ENCODE data around the gene SEL1L. TPM values are rescaled to one million over a fixed set of nuclear protein-coding genes. Genes with fewer than 3 reads are reported as not detected.
"Not testable (repeated sequence)": the region's sequence is repeated elsewhere in the genome, so short reads cannot be mapped to it uniquely, and the experiment has no call there.

Gene SEL1L
- polyA plus RNA-seq, 10 donors = 32.7 to 47.5 (median 42.2) TPM

DNA sequence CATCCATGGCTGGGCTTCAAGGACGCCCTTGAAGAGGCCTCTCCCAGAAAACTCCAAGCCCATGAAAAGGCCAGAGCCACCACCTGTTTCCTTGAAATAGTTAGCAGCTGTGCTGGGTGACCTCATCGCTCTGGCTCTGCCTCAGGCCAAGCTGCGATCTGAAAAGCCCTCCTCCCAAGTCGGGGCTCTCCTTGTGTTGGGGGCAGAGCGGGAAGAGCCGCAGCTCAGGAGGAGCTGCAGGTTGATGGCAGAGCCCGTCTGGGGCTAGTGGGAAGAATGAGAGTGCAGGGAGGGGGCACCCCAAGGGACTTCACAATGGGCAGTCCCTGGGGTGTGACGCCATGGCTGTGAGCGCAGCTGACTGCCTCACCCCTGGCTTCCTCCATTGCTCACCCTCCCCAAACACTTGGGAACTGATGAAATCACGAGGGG, 83.5 kb downstream of the SEL1L start:
- peak; percentile 91 to 97 (median 94) for DNase-seq

- no peak for DNase-seq
Measured at GRCh38 chr14:81449576-81449975, 84.1 kb downstream of the SEL1L start.

DNA sequence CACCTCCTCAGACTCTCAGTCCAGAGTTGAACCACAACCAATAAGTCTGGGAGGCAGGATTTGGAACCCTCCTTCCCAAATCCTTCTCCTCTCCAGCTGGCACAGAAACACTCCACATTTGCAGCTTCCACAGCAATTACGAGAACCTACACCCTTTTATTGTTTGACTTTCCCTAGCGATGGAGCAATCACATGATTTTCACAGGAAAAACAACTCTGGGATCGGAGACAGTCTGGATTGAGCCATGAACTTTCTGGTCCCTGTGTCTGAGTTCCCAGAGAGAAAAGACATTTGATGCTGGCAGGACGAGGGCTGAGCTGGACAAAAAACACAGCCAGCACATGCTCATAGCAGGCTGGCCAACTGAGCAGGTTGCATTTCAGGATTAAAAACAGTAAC, 84.5 kb downstream of the SEL1L start:
- DNase-seq = peak; percentile 77 to 93 (median 87)

DNA sequence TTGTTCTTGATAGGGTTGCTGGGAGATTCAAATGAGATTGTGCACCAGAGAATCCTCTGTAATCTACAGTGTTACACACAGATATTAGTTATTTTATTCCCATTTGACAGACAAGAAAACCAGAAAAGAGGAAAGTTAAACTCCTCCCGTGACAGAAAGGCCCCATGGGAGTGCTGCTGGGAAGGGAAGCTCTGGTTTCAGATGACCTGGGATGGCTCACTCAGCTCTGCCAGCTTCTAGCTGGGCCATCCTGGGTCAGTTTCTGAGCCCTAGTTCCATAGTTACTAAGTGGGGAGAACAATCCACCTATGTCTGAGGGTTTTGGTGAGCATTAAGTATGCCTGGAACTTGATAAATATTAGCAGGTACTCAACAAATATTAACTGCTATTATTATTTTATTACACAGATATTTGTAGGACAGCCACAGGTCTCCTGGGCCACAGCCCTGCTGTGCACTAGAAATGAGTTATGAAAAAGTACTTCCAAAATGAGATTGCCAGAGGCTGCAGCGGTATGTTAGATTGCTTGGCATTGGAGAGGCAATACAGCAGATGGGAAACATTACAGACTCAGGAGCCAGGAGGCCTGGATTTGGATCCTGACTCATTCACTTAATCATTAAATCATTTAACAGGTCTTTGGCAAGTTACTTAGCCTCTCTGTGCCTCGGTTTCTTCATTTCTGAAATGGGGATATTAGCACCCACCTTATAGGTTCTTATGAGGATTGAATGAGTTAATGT, 86.5 kb downstream of the SEL1L start:
- peak in 1 of 3 donors; percentile 62 for DNase-seq

GRCh38 chr14:81446279-81447007, 87.2 kb downstream of the SEL1L start:
- DNase-seq = no peak

DNA sequence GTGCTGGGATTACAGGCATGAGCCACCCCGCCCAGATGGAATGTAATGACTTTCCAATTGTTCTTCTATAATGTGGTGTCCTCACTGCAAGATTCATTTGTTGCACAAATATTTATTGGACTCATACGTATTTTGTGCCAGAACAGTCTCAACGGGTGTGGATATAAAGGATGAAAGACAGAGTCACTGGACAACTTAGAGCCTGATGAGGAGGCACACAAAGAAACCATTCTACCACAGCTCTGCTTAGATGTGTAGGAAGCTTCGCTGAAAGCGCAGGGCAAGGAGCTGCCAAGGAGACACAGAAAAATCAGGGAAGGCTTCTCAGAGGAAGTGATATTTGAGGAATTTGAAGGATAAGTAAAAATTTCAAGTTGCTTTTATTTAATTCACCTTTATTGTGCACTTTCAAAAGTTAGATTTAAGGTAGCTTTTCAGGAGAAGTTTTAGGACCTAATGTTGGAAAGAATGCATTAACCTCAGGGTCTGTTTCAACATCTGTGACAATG, 92.0 kb downstream of the SEL1L start:
- no peak for DNase-seq

DNA sequence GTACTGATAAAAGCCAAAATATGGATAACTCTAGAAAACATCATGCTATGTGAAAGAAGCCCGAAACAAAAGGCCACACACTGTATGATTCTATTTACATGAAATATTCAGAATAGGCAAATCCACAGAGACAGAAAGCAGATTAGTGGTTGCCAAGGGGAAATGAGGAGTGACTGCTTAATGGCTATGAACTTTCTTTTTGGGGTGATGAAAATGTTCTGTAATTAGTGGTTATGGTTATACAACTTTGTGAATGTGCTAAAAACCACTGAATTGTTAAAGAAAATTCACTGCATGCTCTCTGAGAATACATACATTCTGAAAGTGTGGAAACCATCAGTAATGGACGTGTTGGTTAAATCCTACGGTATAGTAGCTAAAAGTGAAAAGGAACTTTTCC, 93.6 kb downstream of the SEL1L start:
- no peak for DNase-seq

DNA sequence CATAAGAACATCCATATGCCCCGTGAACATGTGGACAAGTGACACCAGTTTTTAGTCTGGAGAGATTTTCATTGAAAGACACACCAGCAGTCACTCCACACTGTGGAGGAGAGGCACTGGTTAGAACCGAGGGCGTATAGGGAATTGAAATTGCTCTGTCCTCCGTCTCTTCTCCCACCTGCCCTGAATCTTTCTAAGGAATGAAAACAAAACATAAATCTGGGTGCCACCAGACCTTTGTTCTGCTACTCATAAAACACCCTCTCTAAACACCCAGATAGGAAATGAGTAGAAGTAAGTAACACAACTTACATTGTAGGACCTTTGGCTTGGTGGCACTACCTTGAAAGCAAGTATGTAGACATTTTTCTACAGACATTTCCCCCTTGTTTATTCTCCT, 96.4 kb downstream of the SEL1L start:
- DNase-seq = no peak

DNA sequence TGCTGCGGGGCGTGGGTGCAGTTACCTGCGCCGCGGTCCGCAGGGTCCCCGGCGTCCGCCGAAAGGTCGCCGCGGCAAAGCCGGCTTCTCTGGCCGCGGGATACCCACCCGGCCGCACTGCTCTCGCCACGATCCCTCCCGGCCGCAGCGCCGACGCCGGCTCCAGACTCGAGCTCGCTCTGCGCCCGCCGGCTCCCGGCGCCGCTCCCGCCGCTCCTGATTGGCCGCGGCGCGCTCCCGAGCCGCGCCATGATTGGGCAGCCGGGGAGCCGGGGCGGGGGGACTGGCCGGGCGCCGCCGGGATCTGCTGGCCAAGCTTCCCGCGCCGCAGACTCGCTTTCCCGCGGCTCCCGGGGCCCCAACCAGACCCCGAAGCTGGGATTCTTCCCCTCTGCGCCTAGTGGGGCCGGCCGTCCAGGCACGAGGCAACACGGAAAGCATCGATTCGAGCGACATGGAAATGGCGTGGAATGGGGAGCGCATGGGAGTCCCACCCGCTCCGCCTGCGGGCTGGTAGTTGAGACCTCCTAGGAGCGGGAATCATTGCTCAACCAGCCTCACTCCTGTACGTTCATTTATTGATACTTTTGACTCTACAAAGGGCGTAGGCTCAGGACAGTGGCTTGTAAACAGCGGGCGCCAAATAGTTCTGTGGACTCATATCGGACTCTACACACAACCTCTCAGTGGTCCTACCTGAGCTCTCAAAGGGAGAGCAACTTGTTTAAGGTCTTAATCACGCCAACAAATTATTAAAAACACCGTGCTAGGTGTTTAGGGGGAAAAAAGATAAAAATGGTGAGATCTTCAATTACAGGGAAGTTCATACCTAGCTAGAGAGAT, 97.1 kb downstream of the SEL1L start:
- DNase-seq = peak; percentile 80 to 94 (median 86)

DNA sequence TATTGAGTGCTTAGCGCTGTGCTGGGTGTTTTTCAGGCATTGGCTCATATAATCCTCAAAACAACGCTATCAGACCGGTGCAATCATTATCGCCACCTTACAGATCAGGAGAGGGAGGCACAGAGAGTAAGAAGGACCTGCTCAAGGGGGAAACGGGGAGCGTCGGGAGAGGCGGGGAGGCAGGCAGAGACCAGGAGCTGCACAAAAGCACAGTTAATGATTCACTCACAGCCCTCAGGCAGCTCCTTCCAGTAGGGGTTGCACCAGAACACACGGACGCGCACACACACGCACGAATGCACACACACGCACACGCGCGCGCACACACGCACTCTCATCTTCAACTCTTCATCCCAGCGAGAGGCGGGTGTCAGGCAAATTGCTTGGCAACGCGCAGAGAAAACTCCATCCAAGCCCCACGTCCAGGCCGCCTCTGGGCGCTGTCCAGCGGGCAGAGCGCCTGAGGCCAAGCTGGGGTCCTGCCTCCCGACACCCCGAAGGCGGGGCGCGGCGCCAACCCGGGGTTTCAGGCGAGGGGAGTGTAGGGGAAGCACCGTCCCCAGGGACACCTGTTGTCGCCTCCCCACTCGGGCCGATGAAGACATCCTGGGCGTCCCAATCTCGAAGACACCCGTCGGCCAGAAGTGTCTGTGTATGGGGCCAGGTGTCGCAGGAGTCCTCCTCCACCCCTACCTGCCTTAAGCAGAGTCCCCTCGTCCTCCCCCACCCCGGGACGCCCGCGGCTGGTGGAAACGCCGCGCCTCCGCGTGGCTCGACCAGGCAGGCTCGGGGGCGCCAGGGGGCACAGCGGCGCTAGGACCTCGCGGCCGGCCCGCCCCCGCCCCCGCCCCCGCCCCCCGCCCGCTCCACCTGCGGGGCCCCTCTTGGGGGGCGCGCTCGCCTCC, 98.0 kb downstream of the SEL1L start:
- peak in 2 of 3 donors; percentile 68 to 85 for DNase-seq

GRCh38 chr14:81435048-81435390, 98.6 kb downstream of the SEL1L start:
- DNase-seq = no peak

GRCh38 chr14:81434230-81434629, 99.4 kb downstream of the SEL1L start:
- DNase-seq = no peak

- DNase-seq = no peak
Measured at GRCh38 chr14:81433378-81433777, 100.3 kb downstream of the SEL1L start.

DNA sequence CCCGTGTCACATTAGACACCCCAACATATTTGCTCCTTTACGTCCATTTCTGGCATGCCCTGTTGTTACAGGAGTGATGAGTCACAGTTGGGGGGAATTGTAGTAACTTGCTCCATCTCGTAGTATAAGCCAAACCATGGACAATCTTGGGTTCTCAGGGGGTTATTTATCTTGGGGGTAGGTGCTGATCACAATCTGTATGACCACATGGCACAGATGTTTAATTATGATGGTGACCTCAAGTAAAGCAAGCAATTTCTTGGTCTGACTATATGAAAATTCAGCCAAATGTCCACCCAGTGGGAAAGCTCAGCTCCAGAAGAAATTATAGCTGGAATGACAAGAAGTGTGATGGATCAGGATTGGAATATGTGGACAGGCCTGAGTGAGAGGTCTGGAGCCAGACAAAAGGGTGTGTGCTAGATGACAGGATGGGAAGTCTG, 101.4 kb downstream of the SEL1L start:
- DNase-seq = peak in 2 of 3 donors; percentile 65 to 66

- DNase-seq = no peak
Measured at GRCh38 chr14:81430235-81430634, 103.4 kb downstream of the SEL1L start.

GRCh38 chr14:81429749-81430148, 103.9 kb downstream of the SEL1L start:
- not testable (repeated sequence) for DNase-seq

- DNase-seq = no peak
Measured at GRCh38 chr14:81429028-81429427, 104.6 kb downstream of the SEL1L start.

DNA sequence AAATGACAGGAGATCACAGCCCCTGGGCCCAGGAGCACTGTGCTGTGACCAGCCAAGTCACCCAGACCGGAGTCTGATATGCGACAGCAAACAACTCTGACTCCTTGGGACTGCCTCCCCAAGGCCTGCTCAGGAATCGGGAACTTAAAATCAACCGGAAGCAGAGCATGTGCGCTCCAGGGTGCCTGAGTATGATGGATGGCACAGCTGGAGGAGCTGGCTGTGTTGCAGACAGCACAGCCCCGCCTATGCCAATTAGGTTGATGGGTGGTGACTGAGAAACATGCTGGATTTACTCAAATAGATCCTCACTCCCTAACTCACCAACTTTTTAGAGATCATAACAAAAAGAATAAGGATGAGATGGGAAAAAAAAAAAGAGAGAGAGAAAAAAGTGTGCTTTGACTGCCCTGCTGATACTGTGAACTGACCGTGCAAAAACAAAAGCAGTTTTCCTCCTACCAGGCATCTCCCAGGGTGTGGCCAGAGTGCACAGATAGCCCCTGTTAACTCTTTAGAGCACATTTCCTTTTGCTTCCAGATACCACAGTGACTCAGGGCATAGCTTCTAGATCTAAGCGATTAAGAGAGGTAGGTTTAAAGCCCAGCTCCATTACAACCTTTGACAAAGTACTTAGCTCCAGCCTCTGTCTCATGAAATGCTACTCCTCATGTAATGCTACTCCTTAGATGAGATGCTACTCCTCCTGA, 106.2 kb downstream of the SEL1L start:
- peak in 1 of 3 donors; percentile 68 for DNase-seq

GRCh38 chr14:81423504-81423903, 110.1 kb downstream of the SEL1L start:
- DNase-seq = peak in 2 of 3 donors; percentile 64 to 85
